H1 (cell line): ENCODE measurements around the gene EBF3. TPM values are rescaled to one million over a fixed set of nuclear protein-coding genes. Genes with fewer than 3 reads are reported as not detected.

ENCODE experiments used
- CTCF ChIA-PET: fragments of 300-600 bp; sonication (Branson Sonifier 250); formaldehyde crosslinking; loops from one replicate; lab custom pipeline; 2021; ENCODE audit not compliant: partially characterized antibody; lab: Charles Lee
- POLR2A ChIA-PET: fragments of 300-600 bp; sonication (Branson Sonifier 250); formaldehyde crosslinking; loops from one replicate; lab custom pipeline; 2021; ENCODE audit warnings: inconsistent platforms; ENCODE audit not compliant: partially characterized antibody; lab: Charles Lee
- DNase-seq, 2 experiments: peaks; one replicate each; pipeline versions ENCODE4 v3.0.0 to v3.0.0-alpha.2; 2010 to 2022; ENCODE audit warnings: low spot score in 2 of 2, low read depth in 1 of 2, mixed read lengths in 1 of 2
- FAIRE-seq: peaks from 2 replicates; lab custom pipeline; 2011; peaks lifted over from hg19 to GRCh38; lab: Jason Lieb, UNC
- H2AFZ ChIP-seq: 2 replicates; pipeline ENCODE4 v1.8.1; 2012; ENCODE audit warnings: low read length, inconsistent platforms
- H2AK5ac ChIP-seq: 2 replicates; pipeline ENCODE4 v1.6.1; 2013; ENCODE audit warnings: low read depth, low read length
- H2BK120ac ChIP-seq: replicated peaks from 2 replicates; pipeline ENCODE3; 2013; ENCODE audit warnings: low read depth, low read length, inconsistent platforms
- H2BK12ac ChIP-seq: 2 replicates; pipeline ENCODE4 v1.6.1; 2013; ENCODE audit warnings: low read depth, low read length
- H2BK15ac ChIP-seq: 2 replicates; pipeline ENCODE4 v1.6.1; 2013; ENCODE audit warnings: low read length
- H2BK20ac ChIP-seq: 2 replicates; pipeline ENCODE4 v1.6.1; 2013; ENCODE audit warnings: low read length
- H2BK5ac ChIP-seq: 2 replicates; pipeline ENCODE4 v1.6.1; 2013; ENCODE audit warnings: low read depth, low read length
- H3K14ac ChIP-seq: 2 replicates; pipeline ENCODE4 v1.6.1; 2013; ENCODE audit warnings: inconsistent platforms; ENCODE audit not compliant: insufficient read length
- H3K18ac ChIP-seq: 2 replicates; pipeline ENCODE4 v1.6.1; 2013; ENCODE audit warnings: low read length; ENCODE audit errors: extremely low read depth
- H3K23ac ChIP-seq: 2 replicates; pipeline ENCODE4 v1.6.1; 2013; ENCODE audit warnings: inconsistent platforms; ENCODE audit not compliant: insufficient read length
- H3K23me2 ChIP-seq: 2 replicates; pipeline ENCODE4 v1.6.1; 2013; ENCODE audit warnings: low read depth, low read length
- H3K27ac ChIP-seq: 2 replicates; pipeline ENCODE4 v1.6.1; 2011; ENCODE audit warnings: low read depth, low read length, inconsistent platforms
- H3K27me3 ChIP-seq, 4 experiments: replicated peaks in 1 of 4; 1 replicate in 1 of 4; 2 replicates in 3 of 4; pipeline versions ENCODE4 v1.6.1 to v1.8.1; 2011 to 2013; ENCODE audit warnings: low read length in 3 of 4, mild to moderate bottlenecking in 3 of 4, inconsistent platforms in 2 of 4, mixed read lengths in 2 of 4, moderate library complexity in 1 of 4; ENCODE audit not compliant: control insufficient read depth in 3 of 4, insufficient read depth in 3 of 4; ENCODE audit errors: extremely low read depth in 1 of 4
- H3K36me3 ChIP-seq, 4 experiments: 2 replicates each; pipeline versions ENCODE4 v1.6.1 to v1.8.1; 2011 to 2013; ENCODE audit warnings: mild to moderate bottlenecking in 4 of 4, low read length in 3 of 4, moderate library complexity in 2 of 4, control low read depth in 1 of 4, inconsistent platforms in 1 of 4; ENCODE audit not compliant: insufficient read depth in 4 of 4, control insufficient read depth in 2 of 4
- H3K4ac ChIP-seq: replicated peaks from 2 replicates; pipeline ENCODE3; 2013; ENCODE audit warnings: low read length, low read depth, mixed read lengths, inconsistent platforms; ENCODE audit not compliant: insufficient read length
- H3K4me1 ChIP-seq, 4 experiments: replicated peaks in 1 of 4; 1 replicate in 1 of 4; 2 replicates in 3 of 4; pipeline versions ENCODE4 v1.6.1 to v1.8.1; 2011 to 2013; ENCODE audit warnings: low read length in 3 of 4, inconsistent platforms in 2 of 4, mixed read lengths in 1 of 4; ENCODE audit not compliant: insufficient read depth in 4 of 4, control insufficient read depth in 3 of 4
- H3K4me2 ChIP-seq, 2 experiments: 2 replicates each; pipeline versions ENCODE4 v1.6.1 to v1.8.1; 2011 to 2013; ENCODE audit warnings: low read depth in 2 of 2, low read length in 2 of 2, control low read depth in 1 of 2, inconsistent platforms in 1 of 2, mild to moderate bottlenecking in 1 of 2; ENCODE audit not compliant: insufficient read depth in 1 of 2
- H3K4me3 ChIP-seq, 4 experiments: fragments of 200-600, 300-600 bp in 1 of 4; sonication (generic), shearing (Covaris generic), sonication (Bioruptor Twin) in 1 of 4; 2 replicates each; pipeline versions ENCODE4 v1.5.1 to v1.8.1; 2011 to 2016; ENCODE audit warnings: low read length in 4 of 4, low read depth in 3 of 4, control low read depth in 2 of 4, inconsistent platforms in 2 of 4, mild to moderate bottlenecking in 2 of 4, mixed read lengths in 1 of 4, moderate library complexity in 1 of 4; ENCODE audit not compliant: insufficient read depth in 2 of 4; ENCODE audit errors: extremely low read depth in 1 of 4
- H3K56ac ChIP-seq: replicated peaks from 2 replicates; pipeline ENCODE3; 2013; ENCODE audit warnings: low read depth, mild to moderate bottlenecking, mixed read lengths, low read length, inconsistent platforms; ENCODE audit not compliant: insufficient read length
- H3K79me1 ChIP-seq: 2 replicates; pipeline ENCODE4 v1.6.1; 2013; ENCODE audit warnings: low read depth, low read length, control low read depth
- H3K79me2 ChIP-seq, 2 experiments: 2 replicates each; pipeline versions ENCODE4 v1.6.1 to v1.8.1; 2012 to 2013; ENCODE audit warnings: low read length in 2 of 2, mild to moderate bottlenecking in 2 of 2, inconsistent platforms in 1 of 2; ENCODE audit not compliant: insufficient read depth in 2 of 2, control insufficient read depth in 1 of 2
- H3K9ac ChIP-seq, 4 experiments: replicated peaks in 1 of 4; 1 replicate in 1 of 4; 2 replicates in 3 of 4; pipeline versions ENCODE4 v1.6.1 to v1.8.1; 2011 to 2013; ENCODE audit warnings: low read depth in 3 of 4, low read length in 3 of 4, control low read depth in 2 of 4, mild to moderate bottlenecking in 2 of 4, moderate library complexity in 2 of 4, inconsistent platforms in 1 of 4; ENCODE audit errors: extremely low read depth in 1 of 4
- H3K9me3 ChIP-seq, 2 experiments: 2 replicates each; pipeline versions ENCODE4 v1.6.1 to v1.8.1; 2012 to 2013; ENCODE audit warnings: mild to moderate bottlenecking in 2 of 2, moderate library complexity in 2 of 2, control low read depth in 1 of 2, inconsistent platforms in 1 of 2, low read depth in 1 of 2, low read length in 1 of 2, mixed read lengths in 1 of 2; ENCODE audit not compliant: insufficient read depth in 2 of 2
- H4K20me1 ChIP-seq, 2 experiments: replicated peaks in 1 of 2; 2 replicates each; pipeline versions ENCODE3 to v1.8.1; 2011 to 2013; ENCODE audit warnings: inconsistent platforms in 2 of 2, low read length in 2 of 2, mild to moderate bottlenecking in 1 of 2; ENCODE audit not compliant: insufficient read depth in 2 of 2, control insufficient read depth in 1 of 2
- H4K5ac ChIP-seq: 2 replicates; pipeline ENCODE4 v1.6.1; 2013; ENCODE audit warnings: low read length, low read depth, mixed read lengths, inconsistent platforms; ENCODE audit not compliant: insufficient read length
- H4K8ac ChIP-seq: 2 replicates; pipeline ENCODE4 v1.8.0; 2013; ENCODE audit warnings: mild to moderate bottlenecking, moderate library complexity, low read length, inconsistent platforms; ENCODE audit not compliant: insufficient read depth; ENCODE audit errors: extremely low read depth
- H4K91ac ChIP-seq: replicated peaks from 2 replicates; pipeline ENCODE3; 2013; ENCODE audit warnings: low read length, mixed read lengths, inconsistent platforms; ENCODE audit not compliant: insufficient read length
- WGBS, 2 experiments: shearing (Covaris generic) in 1 of 2; methylation state at CpG; one replicate each; pipeline versions ENCODE4 v1.1.6 to v1.1.7; 2013 to 2015; ENCODE audit warnings: low lambda C conversion rate in 2 of 2, mixed read lengths in 2 of 2, inconsistent platforms in 1 of 2, low coverage in 1 of 2, missing lambda C conversion rate in 1 of 2; ENCODE audit not compliant: insufficient replicate concordance in 2 of 2, insufficient coverage in 1 of 2, insufficient read length in 1 of 2; ENCODE audit errors: extremely low coverage in 1 of 2, missing lambda C conversion rate in 1 of 2; 5-methylcytosine and 5-hydroxymethylcytosine counted together
- polyA plus RNA-seq, 7 experiments: library from polyadenylated mRNA; depleted of rRNA in 3 of 7; stranded (reverse) in 5 of 7; unstranded in 2 of 7; fragments of >200 nt in 5 of 7; fragments of 200-250 nt in 2 of 7; gene quantifications; 1 replicate in 5 of 7; 2 replicates in 1 of 7; 4 replicates in 1 of 7; pipeline versions ENCODE4 v1.2.1 to v1.2.3, GENCODE V29; 2011 to 2013; ENCODE audit warnings: missing spikeins in 2 of 7, mixed read lengths in 2 of 7
- total RNA-seq: library from RNA; stranded (reverse); fragmentation: NEBNext Ultra II Directional; extraction: Animal tissue kit (Norgen Biotek cat#: 25700); gene quantifications from 2 replicates; pipeline ENCODE4 v1.2.1, GENCODE V29; 2021
- TF ChIP-seq, protein P1 (sequence below): IDR thresholded peaks from 2 replicates; pipeline ENCODE4 v1.6.1; 2012; ENCODE audit warnings: inconsistent platforms

The EBF3 gene
- total and polyA plus RNA-seq, 2 of the 8 experiments (the other 6 are each of a cell fraction or from before 2014, with no cell fraction given): 0.08 to 0.26 TPM

DNA sequence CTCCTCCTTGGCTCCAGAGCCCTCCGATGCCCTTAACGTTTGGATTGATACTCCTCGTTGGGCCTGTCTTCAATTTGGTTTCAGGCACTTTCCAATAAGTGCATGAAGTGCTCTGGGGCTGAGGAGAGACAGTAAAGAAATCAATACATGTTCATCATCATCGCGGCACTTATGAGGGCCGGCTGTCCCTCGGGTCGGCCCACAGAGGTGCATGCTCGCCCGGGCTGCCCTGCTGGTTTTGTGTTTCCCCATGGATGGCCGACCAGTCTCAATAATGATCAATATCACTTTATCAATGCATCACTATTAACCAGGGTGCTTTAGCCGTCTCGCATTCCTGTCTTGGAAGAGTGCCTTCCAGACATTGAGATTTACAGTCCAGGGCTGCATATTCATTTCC, 154.2 kb downstream of the EBF3 start:
- H3K18ac ChIP-seq: no peak overlapping the region
- POLR2A ChIA-PET: no interaction called here
- no peak overlapping the region for H3K14ac ChIP-seq
- H3K27me3 ChIP-seq: no peaks in the 10 kb centered on the region
- CTCF ChIA-PET: no interaction called here
- H3K4me1 ChIP-seq: no peaks in the 10 kb centered on the region
- H3K4ac ChIP-seq: no peak overlapping the region
- H3K36me3 ChIP-seq: no peaks in the 10 kb centered on the region
- no peaks in the 10 kb centered on the region for H3K79me1 ChIP-seq
- no peak overlapping the region for H3K27ac ChIP-seq
- no peak overlapping the region for H2BK12ac ChIP-seq
- no peaks in the 10 kb centered on the region for H3K23me2 ChIP-seq
- no peak overlapping the region for H3K56ac ChIP-seq
- H2AFZ ChIP-seq: no peak overlapping the region
- H2BK5ac ChIP-seq: no peak overlapping the region
- no peak overlapping the region for H2BK20ac ChIP-seq
- no peak overlapping the region for H2AK5ac ChIP-seq
- FAIRE-seq (no peak), DNase-seq (no peak)
- H3K4me2 ChIP-seq: no peak overlapping the region
- no peaks in the 10 kb centered on the region for H4K20me1 ChIP-seq
- H4K8ac ChIP-seq: no peak overlapping the region
- WGBS, 2 experiments: 90% methylated on average over 13 of the region's 13 CpGs; no CpG with 5 or more reads in 1 of the 2 experiments
- no peak overlapping the region for H2BK15ac ChIP-seq
- no peaks in the 10 kb centered on the region for H3K79me2 ChIP-seq
- H4K91ac ChIP-seq: no peak overlapping the region
- H3K4me3 ChIP-seq: no peak overlapping the region
- TF ChIP-seq, protein P1, sequence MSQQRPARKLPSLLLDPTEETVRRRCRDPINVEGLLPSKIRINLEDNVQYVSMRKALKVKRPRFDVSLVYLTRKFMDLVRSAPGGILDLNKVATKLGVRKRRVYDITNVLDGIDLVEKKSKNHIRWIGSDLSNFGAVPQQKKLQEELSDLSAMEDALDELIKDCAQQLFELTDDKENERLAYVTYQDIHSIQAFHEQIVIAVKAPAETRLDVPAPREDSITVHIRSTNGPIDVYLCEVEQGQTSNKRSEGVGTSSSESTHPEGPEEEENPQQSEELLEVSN: no peak
- H3K9ac ChIP-seq: no peak overlapping the region
- H3K23ac ChIP-seq: no peak overlapping the region
- H3K9me3 ChIP-seq: peaks cover 5 to 15% of the 10 kb centered on the region in 2 experiments; a peak in 2 of 4 replicates
- H4K5ac ChIP-seq: no peak overlapping the region
- H2BK120ac ChIP-seq: no peak overlapping the region
